ENCODE results near the gene SLFN12.
"Not testable (repeated sequence)": the region's sequence is repeated elsewhere in the genome, so short reads cannot be mapped to it uniquely, and the experiment has no call there.

The SLFN12 gene

DNA sequence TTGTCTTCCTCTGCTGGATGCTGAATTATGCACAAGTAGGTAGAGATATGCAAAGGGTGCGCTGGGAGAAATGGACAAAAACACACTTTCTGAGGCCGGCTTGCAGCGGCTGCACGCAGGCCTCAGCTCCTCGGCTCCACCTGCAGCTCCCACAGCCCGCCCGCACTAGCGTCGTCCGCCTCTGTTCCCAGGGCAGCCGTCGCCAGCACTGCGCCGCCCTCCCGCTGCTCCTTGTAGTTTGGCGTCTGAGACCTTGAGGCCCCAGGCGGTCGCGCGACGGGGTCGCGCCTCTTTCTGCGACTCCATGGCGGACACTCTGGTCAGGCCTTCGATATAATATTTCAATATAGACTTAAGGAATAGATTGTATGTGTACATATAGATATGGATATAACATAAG lies 24.8 kb downstream of the SLFN12 start:
- DNase-seq (ENCODE audit: insufficient read length, low spot score) = no peak
- TF ChIP-seq, protein P1, sequence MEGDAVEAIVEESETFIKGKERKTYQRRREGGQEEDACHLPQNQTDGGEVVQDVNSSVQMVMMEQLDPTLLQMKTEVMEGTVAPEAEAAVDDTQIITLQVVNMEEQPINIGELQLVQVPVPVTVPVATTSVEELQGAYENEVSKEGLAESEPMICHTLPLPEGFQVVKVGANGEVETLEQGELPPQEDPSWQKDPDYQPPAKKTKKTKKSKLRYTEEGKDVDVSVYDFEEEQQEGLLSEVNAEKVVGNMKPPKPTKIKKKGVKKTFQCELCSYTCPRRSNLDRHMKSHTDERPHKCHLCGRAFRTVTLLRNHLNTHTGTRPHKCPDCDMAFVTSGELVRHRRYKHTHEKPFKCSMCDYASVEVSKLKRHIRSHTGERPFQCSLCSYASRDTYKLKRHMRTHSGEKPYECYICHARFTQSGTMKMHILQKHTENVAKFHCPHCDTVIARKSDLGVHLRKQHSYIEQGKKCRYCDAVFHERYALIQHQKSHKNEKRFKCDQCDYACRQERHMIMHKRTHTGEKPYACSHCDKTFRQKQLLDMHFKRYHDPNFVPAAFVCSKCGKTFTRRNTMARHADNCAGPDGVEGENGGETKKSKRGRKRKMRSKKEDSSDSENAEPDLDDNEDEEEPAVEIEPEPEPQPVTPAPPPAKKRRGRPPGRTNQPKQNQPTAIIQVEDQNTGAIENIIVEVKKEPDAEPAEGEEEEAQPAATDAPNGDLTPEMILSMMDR (IDR thresholded peaks at IDR 0.05; ENCODE audit: insufficient read depth, missing control alignments) = no peak
- FAIRE-seq = no peak

DNA sequence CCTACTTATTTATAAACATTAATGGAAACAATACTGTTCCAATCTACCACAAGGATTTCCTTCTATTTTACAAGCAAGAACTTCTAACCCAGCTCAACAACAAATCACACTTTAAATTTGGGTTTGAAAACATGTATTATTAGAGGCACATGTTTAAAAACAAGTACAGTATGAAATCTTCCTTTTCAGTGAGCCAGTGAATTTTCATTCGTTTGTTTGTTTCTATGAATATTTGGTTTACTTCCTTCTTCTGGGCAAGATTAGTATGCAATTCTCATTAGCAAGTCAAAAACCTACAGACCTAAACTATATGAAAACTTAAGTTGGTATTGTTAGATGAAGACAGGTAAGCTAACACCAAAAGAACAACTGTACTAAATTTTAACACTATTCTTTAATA lies 25.7 kb downstream of the SLFN12 start:
- TF ChIP-seq, protein P1 (IDR thresholded peaks at IDR 0.05; ENCODE audit: insufficient read depth, missing control alignments) = no peak
- DNase-seq (ENCODE audit: insufficient read length, low spot score) = no peak
- no peak for FAIRE-seq

GRCh38 chr17:35404360-35404759 lies 27.9 kb downstream of the SLFN12 start:
- TF ChIP-seq, protein P1 (IDR thresholded peaks at IDR 0.05; ENCODE audit: insufficient read depth, missing control alignments) = no peak
- FAIRE-seq = no peak
- DNase-seq (ENCODE audit: insufficient read length, low spot score) = no peak

DNA sequence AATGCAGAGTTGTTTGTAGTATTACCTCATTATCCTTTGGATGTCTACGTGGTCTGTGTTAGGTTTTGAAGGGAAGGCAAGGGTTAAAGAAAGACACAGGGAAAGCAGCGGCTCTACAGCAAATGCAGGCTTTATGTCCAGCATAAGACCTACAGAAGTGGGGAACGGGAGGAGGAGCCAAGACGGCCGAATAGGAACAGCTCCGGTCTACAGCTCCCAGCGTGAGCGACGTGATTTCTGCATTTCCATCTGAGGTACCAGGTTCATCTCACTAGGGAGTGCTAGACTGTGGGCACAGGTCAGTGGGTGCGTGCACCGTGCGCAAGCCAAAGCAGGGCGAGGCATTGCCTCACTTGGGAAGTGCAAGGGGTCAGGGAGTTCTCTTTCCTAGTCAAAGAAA lies 38.5 kb downstream of the SLFN12 start:
- FAIRE-seq; DNase-seq (ENCODE audit: insufficient read length, low spot score): not testable (repeated sequence)

- DNase-seq (ENCODE audit: insufficient read length, low spot score) = no peak
- TF ChIP-seq, protein P1 (IDR thresholded peaks at IDR 0.05; ENCODE audit: insufficient read depth, missing control alignments) = no peak
- FAIRE-seq = no peak
Observed at GRCh38 chr17:35390663-35391062, 41.6 kb downstream of the SLFN12 start.

DNA sequence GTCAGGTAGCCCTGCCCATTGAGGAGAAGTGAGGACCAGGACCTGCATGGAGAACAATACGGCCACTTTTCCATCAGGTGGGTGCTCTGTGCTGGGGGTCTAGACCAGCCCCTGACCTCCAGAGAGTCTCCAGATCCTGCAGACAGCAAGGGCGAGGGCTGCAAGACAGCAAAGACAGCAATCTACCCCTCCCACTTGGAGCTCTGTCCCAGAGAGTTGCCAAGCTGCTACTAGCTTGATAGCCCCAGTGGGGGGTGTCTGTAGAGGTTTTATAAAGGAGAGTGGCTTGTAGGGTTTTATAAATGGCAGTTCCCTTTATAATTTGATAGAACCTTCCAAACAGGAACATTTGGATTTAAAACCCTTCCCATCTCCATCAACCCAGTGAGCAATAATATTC lies 42.1 kb downstream of the SLFN12 start:
- DNase-seq (ENCODE audit: insufficient read length, low spot score) (no peak), FAIRE-seq (no peak)
- TF ChIP-seq, protein P1 (IDR thresholded peaks at IDR 0.05; ENCODE audit: insufficient read depth, missing control alignments) = no peak

- TF ChIP-seq, protein P1 (IDR thresholded peaks at IDR 0.05; ENCODE audit: insufficient read depth, missing control alignments) = no peak
- DNase-seq (ENCODE audit: insufficient read length, low spot score) (no peak), FAIRE-seq (no peak)
Observed at GRCh38 chr17:35387496-35387895, 44.8 kb downstream of the SLFN12 start.

- DNase-seq (ENCODE audit: insufficient read length, low spot score) (no peak), FAIRE-seq (no peak)
- TF ChIP-seq, protein P1 (IDR thresholded peaks at IDR 0.05; ENCODE audit: insufficient read depth, missing control alignments) = no peak
Observed at GRCh38 chr17:35377706-35378105, 54.6 kb downstream of the SLFN12 start.

Data from D721Med (cell line).